Liver (tissue), 9 donors: ENCODE data around the gene ARID4B. TPM values are rescaled to one million over a fixed set of nuclear protein-coding genes. Genes with fewer than 3 reads are reported as not detected.

Experiments used
- DNase-seq: peaks from one replicate; pipeline ENCODE4 v3.0.0-alpha.2; 2017; ENCODE audit warnings: low spot score
- H3K27ac ChIP-seq, 2 donors: one replicate each; pipeline ENCODE4 v1.7.0; 2013; ENCODE audit warnings: inconsistent platforms in 2 of 2, low read length in 2 of 2, control low read depth in 1 of 2, low read depth in 1 of 2, mild to moderate bottlenecking in 1 of 2
- H3K27me3 ChIP-seq, 4 donors: one replicate each; pipeline versions ENCODE4 v1.6.1 to v1.7.0; 2013; ENCODE audit warnings: low read length in 3 of 4, inconsistent platforms in 1 of 4, mild to moderate bottlenecking in 1 of 4, moderate library complexity in 1 of 4; ENCODE audit not compliant: control insufficient read depth in 4 of 4, insufficient read depth in 4 of 4
- H3K36me3 ChIP-seq, 4 donors: one replicate each; pipeline versions ENCODE4 v1.6.1 to v1.7.0; 2013; ENCODE audit warnings: low read length in 3 of 4, mild to moderate bottlenecking in 3 of 4, low read depth in 1 of 4, moderate library complexity in 1 of 4; ENCODE audit not compliant: control insufficient read depth in 4 of 4, insufficient read depth in 3 of 4
- H3K4me1 ChIP-seq, 4 donors: one replicate each; pipeline versions ENCODE4 v1.6.1 to v1.7.0; 2013; ENCODE audit warnings: low read length in 3 of 4, mild to moderate bottlenecking in 3 of 4, moderate library complexity in 1 of 4; ENCODE audit not compliant: control insufficient read depth in 4 of 4, insufficient read depth in 4 of 4
- H3K4me3 ChIP-seq, 3 donors: one replicate each; pipeline versions ENCODE4 v1.6.1 to v1.7.0; 2013; ENCODE audit warnings: low read length in 3 of 3, control low read depth in 1 of 3, low read depth in 1 of 3, mild to moderate bottlenecking in 1 of 3
- H3K9ac ChIP-seq, 2 donors: one replicate each; pipeline ENCODE4 v1.7.0; 2013; ENCODE audit warnings: low read length in 2 of 2, mild to moderate bottlenecking in 2 of 2, moderate library complexity in 2 of 2, control low read depth in 1 of 2, low read depth in 1 of 2
- H3K9me3 ChIP-seq, 4 donors: one replicate each; pipeline versions ENCODE4 v1.6.1 to v1.7.0; 2013; ENCODE audit warnings: low read length in 3 of 4; ENCODE audit not compliant: control insufficient read depth in 4 of 4
- ATF3 ChIP-seq: IDR thresholded peaks from 2 replicates; pipeline ENCODE4 v1.6.1; 2016; ENCODE audit warnings: antibody characterized with exemption
- EGR1 ChIP-seq, 2 donors: IDR thresholded peaks; 2 replicates each; pipeline ENCODE4 v1.6.1; 2016 to 2018; ENCODE audit warnings: antibody characterized with exemption in 2 of 2, low read depth in 2 of 2
- FOXA1 ChIP-seq: IDR thresholded peaks from 2 replicates; pipeline ENCODE4 v1.6.1; 2016; ENCODE audit warnings: antibody characterized with exemption
- FOXA2 ChIP-seq: IDR thresholded peaks from 2 replicates; pipeline ENCODE4 v1.6.1; 2016; ENCODE audit warnings: antibody characterized with exemption
- GABPA ChIP-seq, 2 donors: IDR thresholded peaks in 1 of 2; conservative IDR thresholded peaks in 1 of 2; 2 replicates each; pipeline ENCODE4 v1.6.1; 2016; ENCODE audit warnings: antibody characterized with exemption in 2 of 2, mild to moderate bottlenecking in 1 of 2, moderate library complexity in 1 of 2
- HNF4A ChIP-seq, 2 donors: conservative IDR thresholded peaks; 2 replicates each; pipeline ENCODE4 v1.6.1; 2016; ENCODE audit warnings: antibody characterized with exemption in 2 of 2, mild to moderate bottlenecking in 2 of 2
- HNF4G ChIP-seq: IDR thresholded peaks from 2 replicates; pipeline ENCODE4 v1.6.1; 2016; ENCODE audit warnings: antibody characterized with exemption
- JUND ChIP-seq, 2 donors: IDR thresholded peaks; 2 replicates each; pipeline ENCODE4 v1.6.1; 2016; ENCODE audit warnings: antibody characterized with exemption in 2 of 2
- MAX ChIP-seq: IDR thresholded peaks from 2 replicates; pipeline ENCODE4 v1.6.1; 2016; ENCODE audit warnings: antibody characterized with exemption
- NR2F2 ChIP-seq: IDR thresholded peaks from 2 replicates; pipeline ENCODE4 v1.6.1; 2016; ENCODE audit warnings: antibody characterized with exemption
- REST ChIP-seq: IDR thresholded peaks from 2 replicates; pipeline ENCODE4 v1.6.1; 2016; ENCODE audit warnings: antibody characterized with exemption, mild to moderate bottlenecking
- RXRA ChIP-seq, 2 donors: IDR thresholded peaks; 2 replicates each; pipeline ENCODE4 v1.6.1; 2017 to 2018; ENCODE audit warnings: antibody characterized with exemption in 2 of 2, mild to moderate bottlenecking in 1 of 2
- SP1 ChIP-seq: IDR thresholded peaks from 2 replicates; pipeline ENCODE4 v1.6.1; 2018; ENCODE audit warnings: antibody characterized with exemption, mild to moderate bottlenecking
- TAF1 ChIP-seq: conservative IDR thresholded peaks from 2 replicates; pipeline ENCODE4 v1.6.1; 2016; ENCODE audit warnings: antibody characterized with exemption, mild to moderate bottlenecking
- YY1 ChIP-seq: IDR thresholded peaks from 2 replicates; pipeline ENCODE4 v1.6.1; 2016; ENCODE audit warnings: antibody characterized with exemption, mild to moderate bottlenecking
- ZBTB33 ChIP-seq: IDR thresholded peaks from 2 replicates; pipeline ENCODE4 v1.6.1; 2016; ENCODE audit warnings: antibody characterized with exemption
- WGBS: extraction: QIAGEN DNeasy Blood & Tissue Kit; methylation state at CpG from one replicate; pipeline ENCODE4 v1.1.7; 2013; 5-methylcytosine and 5-hydroxymethylcytosine counted together
- polyA plus RNA-seq, 2 donors: library from polyadenylated mRNA; stranded (reverse) in 1 of 2; unstranded in 1 of 2; fragments of 200-250 nt in 1 of 2; fragments of >200 nt in 1 of 2; fragmentation: Nextera tagmentation in 1 of 2; extraction: Ambion mirVana in 1 of 2; gene quantifications; one replicate each; pipeline versions ENCODE4 v1.2.1 to v1.2.3, GENCODE V29; 2013 to 2015
- total RNA-seq, 2 donors: library from RNA; depleted of rRNA; stranded (reverse); fragments of >200 nt; gene quantifications; one replicate each; pipeline ENCODE4 v1.2.3, GENCODE V29; 2014
- donor health status: healthy.
- donor health status: healthy.
- donor health status: healthy.
- donor health status: healthy.
- donor health status: healthy.

ARID4B gene
- total and polyA plus RNA-seq, 4 donors, result 4.2 to 27.3 (median 21.3) TPM

- Histone ChIP-seq H3K9ac (no peak overlapping the region), H3K27me3 (no peaks in the 10 kb centered on the region), H3K4me1 (no peaks in the 10 kb centered on the region), H3K27ac (no peak overlapping the region), H3K9me3 (no peaks in the 10 kb centered on the region), H3K4me3 (no peak overlapping the region), H3K36me3 (peaks cover 0 to 13% (median 7%) of the 10 kb centered on the region in 4 donors)
- no peak for DNase-seq
- TF ChIP-seq JUND (IDR thresholded peaks at IDR 0.05) (no peak), TAF1 (no peak), HNF4A (conservative IDR thresholded peaks at IDR 0.05) (no peak), ATF3 (no peak), GABPA (IDR thresholded peaks at IDR 0.05 in 1 of 2, conservative IDR thresholded peaks at IDR 0.05 in 1 of 2) (no peak), REST (no peak), HNF4G (no peak), NR2F2 (no peak), FOXA2 (no peak), EGR1 (IDR thresholded peaks at IDR 0.05; ENCODE audit: low read depth in 2 of 2) (no peak), SP1 (no peak), FOXA1 (no peak), RXRA (IDR thresholded peaks at IDR 0.05) (no peak), YY1 (no peak), ZBTB33 (no peak)
- WGBS, result 95% methylated on average over 5 of the region's 5 CpGs
Observed at GRCh38 chr1:235343726-235344125, 15.7 kb upstream of the ARID4B start.

- 96% methylated on average over 3 of the region's 3 CpGs for WGBS
Observed at GRCh38 chr1:235342471-235342870, 14.5 kb upstream of the ARID4B start.

More at GRCh38 chr1:235342471-235342870, 14.5 kb upstream of the ARID4B start:
- Histone ChIP-seq H3K36me3 (peaks cover 0 to 13% (median 7%) of the 10 kb centered on the region in 4 donors), H3K27ac (no peak overlapping the region), H3K9ac (no peak overlapping the region), H3K4me1 (peaks cover 0 to under 1% (median 0%) of the 10 kb centered on the region in 4 donors), H3K4me3 (no peak overlapping the region), H3K9me3 (no peaks in the 10 kb centered on the region), H3K27me3 (no peaks in the 10 kb centered on the region)
- DNase-seq, result no peak
- no peak for TF ChIP-seq ATF3
- TF ChIP-seq REST, result no peak
- TF ChIP-seq FOXA1, result no peak
- no peak for TF ChIP-seq MAX
- TF ChIP-seq EGR1 (IDR thresholded peaks at IDR 0.05; ENCODE audit: low read depth in 2 of 2), result no peak
